ENCODE measurements around the gene PPP2R2B.

The PPP2R2B gene

DNA sequence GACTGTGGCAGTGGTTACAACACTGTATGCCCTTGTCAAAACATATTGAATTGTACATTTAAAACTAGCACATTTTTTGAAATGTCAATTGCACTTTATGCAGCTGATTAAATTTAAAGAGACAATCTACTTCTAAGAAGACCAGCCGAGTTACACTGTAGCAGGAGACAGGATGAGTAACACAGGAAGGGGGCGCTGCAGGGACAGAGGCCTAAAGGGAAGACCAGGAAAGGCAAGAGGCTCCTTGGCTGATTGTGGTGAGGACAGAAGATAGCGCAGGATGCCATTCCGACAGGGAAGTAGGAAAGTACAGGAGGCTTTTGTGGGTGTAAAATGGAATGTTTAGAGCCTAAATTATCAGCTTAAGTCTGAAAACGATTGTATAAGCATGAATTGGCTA is 28.2 kb upstream of the PPP2R2B start:
- TF ChIP-seq, protein P1, sequence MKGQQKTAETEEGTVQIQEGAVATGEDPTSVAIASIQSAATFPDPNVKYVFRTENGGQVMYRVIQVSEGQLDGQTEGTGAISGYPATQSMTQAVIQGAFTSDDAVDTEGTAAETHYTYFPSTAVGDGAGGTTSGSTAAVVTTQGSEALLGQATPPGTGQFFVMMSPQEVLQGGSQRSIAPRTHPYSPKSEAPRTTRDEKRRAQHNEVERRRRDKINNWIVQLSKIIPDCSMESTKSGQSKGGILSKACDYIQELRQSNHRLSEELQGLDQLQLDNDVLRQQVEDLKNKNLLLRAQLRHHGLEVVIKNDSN (IDR thresholded peaks at IDR 0.05) = no peak
- TF ChIP-seq ZBTB7A (IDR thresholded peaks at IDR 0.05; ENCODE audit: low read depth) = no peak
- TF ChIP-seq, protein P2, sequence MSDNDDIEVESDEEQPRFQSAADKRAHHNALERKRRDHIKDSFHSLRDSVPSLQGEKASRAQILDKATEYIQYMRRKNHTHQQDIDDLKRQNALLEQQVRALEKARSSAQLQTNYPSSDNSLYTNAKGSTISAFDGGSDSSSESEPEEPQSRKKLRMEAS (IDR thresholded peaks at IDR 0.05) = no peak
- TF ChIP-seq, protein P3, sequence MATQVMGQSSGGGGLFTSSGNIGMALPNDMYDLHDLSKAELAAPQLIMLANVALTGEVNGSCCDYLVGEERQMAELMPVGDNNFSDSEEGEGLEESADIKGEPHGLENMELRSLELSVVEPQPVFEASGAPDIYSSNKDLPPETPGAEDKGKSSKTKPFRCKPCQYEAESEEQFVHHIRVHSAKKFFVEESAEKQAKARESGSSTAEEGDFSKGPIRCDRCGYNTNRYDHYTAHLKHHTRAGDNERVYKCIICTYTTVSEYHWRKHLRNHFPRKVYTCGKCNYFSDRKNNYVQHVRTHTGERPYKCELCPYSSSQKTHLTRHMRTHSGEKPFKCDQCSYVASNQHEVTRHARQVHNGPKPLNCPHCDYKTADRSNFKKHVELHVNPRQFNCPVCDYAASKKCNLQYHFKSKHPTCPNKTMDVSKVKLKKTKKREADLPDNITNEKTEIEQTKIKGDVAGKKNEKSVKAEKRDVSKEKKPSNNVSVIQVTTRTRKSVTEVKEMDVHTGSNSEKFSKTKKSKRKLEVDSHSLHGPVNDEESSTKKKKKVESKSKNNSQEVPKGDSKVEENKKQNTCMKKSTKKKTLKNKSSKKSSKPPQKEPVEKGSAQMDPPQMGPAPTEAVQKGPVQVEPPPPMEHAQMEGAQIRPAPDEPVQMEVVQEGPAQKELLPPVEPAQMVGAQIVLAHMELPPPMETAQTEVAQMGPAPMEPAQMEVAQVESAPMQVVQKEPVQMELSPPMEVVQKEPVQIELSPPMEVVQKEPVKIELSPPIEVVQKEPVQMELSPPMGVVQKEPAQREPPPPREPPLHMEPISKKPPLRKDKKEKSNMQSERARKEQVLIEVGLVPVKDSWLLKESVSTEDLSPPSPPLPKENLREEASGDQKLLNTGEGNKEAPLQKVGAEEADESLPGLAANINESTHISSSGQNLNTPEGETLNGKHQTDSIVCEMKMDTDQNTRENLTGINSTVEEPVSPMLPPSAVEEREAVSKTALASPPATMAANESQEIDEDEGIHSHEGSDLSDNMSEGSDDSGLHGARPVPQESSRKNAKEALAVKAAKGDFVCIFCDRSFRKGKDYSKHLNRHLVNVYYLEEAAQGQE (IDR thresholded peaks at IDR 0.05; ENCODE audit: low read depth) = no peak
- TF ChIP-seq RAD21 (IDR thresholded peaks at IDR 0.05; ENCODE audit: low read depth) = no peak
- TF ChIP-seq EP300 (IDR thresholded peaks at IDR 0.05; ENCODE audit: borderline replicate concordance) = no peak
- TF ChIP-seq CEBPB (IDR thresholded peaks at IDR 0.05) = no peak
- no peak for TF ChIP-seq YY1 (IDR thresholded peaks at IDR 0.05; ENCODE audit: low read depth)
- no peak for TF ChIP-seq TCF12 (IDR thresholded peaks at IDR 0.05; ENCODE audit: low read depth)
- TF ChIP-seq NFIC (IDR thresholded peaks at IDR 0.05) = no peak
- no peak for TF ChIP-seq EGR1 (IDR thresholded peaks at IDR 0.05)
- TF ChIP-seq TEAD4 (IDR thresholded peaks at IDR 0.05) = no peak
- TF ChIP-seq TAF1 (IDR thresholded peaks at IDR 0.05; ENCODE audit: low read depth) = no peak
- no peak for TF ChIP-seq CREB1 (IDR thresholded peaks at IDR 0.05; ENCODE audit: low read depth)
- TF ChIP-seq FOXM1 (IDR thresholded peaks at IDR 0.05; ENCODE audit: borderline replicate concordance, low read depth) = no peak

DNA sequence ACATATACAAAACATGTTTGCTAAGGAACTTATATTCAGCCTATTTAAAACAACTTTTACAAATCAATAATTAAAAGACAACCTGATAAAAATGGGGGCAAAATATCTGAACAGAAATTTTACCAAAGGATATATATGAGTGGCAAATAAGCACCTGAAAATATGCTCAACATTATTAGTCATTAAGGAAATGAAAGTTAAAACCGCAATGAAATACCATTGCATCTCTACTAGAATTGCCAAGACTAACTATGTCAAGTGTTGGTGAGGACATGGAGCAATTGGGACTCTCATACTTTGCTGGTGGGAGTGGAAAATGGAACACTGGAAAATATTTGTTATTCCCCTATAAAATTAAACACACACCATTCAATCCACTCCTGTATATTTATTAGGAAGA is 26.3 kb upstream of the PPP2R2B start:
- TF ChIP-seq ZBTB7A (IDR thresholded peaks at IDR 0.05; ENCODE audit: low read depth) (no peak), NFIC (IDR thresholded peaks at IDR 0.05) (no peak), FOXM1 (IDR thresholded peaks at IDR 0.05; ENCODE audit: borderline replicate concordance, low read depth) (no peak), CEBPB (IDR thresholded peaks at IDR 0.05) (no peak), EGR1 (IDR thresholded peaks at IDR 0.05) (no peak), EP300 (IDR thresholded peaks at IDR 0.05; ENCODE audit: borderline replicate concordance) (no peak), CREB1 (IDR thresholded peaks at IDR 0.05; ENCODE audit: low read depth) (no peak), TCF12 (IDR thresholded peaks at IDR 0.05; ENCODE audit: low read depth) (no peak), YY1 (IDR thresholded peaks at IDR 0.05; ENCODE audit: low read depth) (no peak), TAF1 (IDR thresholded peaks at IDR 0.05; ENCODE audit: low read depth) (no peak), RAD21 (IDR thresholded peaks at IDR 0.05; ENCODE audit: low read depth) (no peak)
- TF ChIP-seq, protein P1 (IDR thresholded peaks at IDR 0.05) = no peak
- TF ChIP-seq, protein P2 (IDR thresholded peaks at IDR 0.05) = no peak
- TF ChIP-seq, protein P3 (IDR thresholded peaks at IDR 0.05; ENCODE audit: low read depth) = no peak

DNA sequence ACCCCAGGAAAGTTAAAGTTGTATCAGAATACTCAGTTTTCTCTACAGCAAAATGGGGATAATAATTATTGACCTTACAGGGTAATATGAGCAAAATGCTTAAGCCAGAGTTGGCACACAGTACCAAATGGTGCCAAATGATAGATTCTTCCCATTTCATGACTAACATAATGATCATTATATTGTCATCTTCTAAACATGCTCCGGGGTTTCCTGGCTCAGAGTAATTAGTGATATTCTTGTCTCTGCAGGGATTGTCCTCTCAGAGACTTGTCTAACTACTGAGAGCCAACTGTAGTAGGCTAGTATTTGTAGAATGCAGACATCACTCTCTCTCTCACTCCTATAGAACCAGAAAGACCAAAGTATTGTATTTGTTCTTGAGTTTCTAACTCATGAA is 25.2 kb upstream of the PPP2R2B start:
- TF ChIP-seq EP300 (IDR thresholded peaks at IDR 0.05; ENCODE audit: borderline replicate concordance) = no peak
- no peak for TF ChIP-seq YY1 (IDR thresholded peaks at IDR 0.05; ENCODE audit: low read depth)
- TF ChIP-seq RAD21 (IDR thresholded peaks at IDR 0.05; ENCODE audit: low read depth) = no peak
- TF ChIP-seq CEBPB (IDR thresholded peaks at IDR 0.05) = no peak
- no peak for TF ChIP-seq FOXM1 (IDR thresholded peaks at IDR 0.05; ENCODE audit: borderline replicate concordance, low read depth)
- TF ChIP-seq, protein P1 (IDR thresholded peaks at IDR 0.05) = no peak
- TF ChIP-seq, protein P3 (IDR thresholded peaks at IDR 0.05; ENCODE audit: low read depth) = no peak
- TF ChIP-seq NFIC (IDR thresholded peaks at IDR 0.05) = no peak
- TF ChIP-seq ZBTB7A (IDR thresholded peaks at IDR 0.05; ENCODE audit: low read depth) = no peak
- TF ChIP-seq EGR1 (IDR thresholded peaks at IDR 0.05) = no peak
- TF ChIP-seq CREB1 (IDR thresholded peaks at IDR 0.05; ENCODE audit: low read depth) = no peak

DNA sequence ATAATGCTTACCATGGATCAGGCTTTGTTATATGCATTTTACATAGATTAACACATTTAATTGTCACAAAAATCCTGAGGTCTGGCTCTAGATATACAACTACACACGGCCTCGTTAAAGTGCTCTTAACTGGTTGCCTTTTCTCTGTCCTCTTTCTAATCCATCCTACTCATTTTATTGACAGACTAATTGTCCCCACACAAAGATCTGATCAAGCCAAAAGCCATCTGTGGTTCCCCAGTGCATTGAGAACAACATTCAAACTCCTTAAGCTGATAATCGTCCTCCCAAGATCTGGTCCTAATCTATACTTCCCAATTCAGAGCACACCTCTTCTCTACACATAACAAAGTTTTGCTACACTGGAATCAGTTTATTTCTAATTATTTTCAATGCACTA is 23.9 kb upstream of the PPP2R2B start:
- TF ChIP-seq, protein P3 (IDR thresholded peaks at IDR 0.05; ENCODE audit: low read depth) = no peak
- no peak for TF ChIP-seq TCF12 (IDR thresholded peaks at IDR 0.05; ENCODE audit: low read depth)
- TF ChIP-seq CREB1 (IDR thresholded peaks at IDR 0.05; ENCODE audit: low read depth) = no peak
- TF ChIP-seq NFIC (IDR thresholded peaks at IDR 0.05) = no peak
- TF ChIP-seq EP300 (IDR thresholded peaks at IDR 0.05; ENCODE audit: borderline replicate concordance) = no peak
- TF ChIP-seq, protein P1 (IDR thresholded peaks at IDR 0.05) = no peak
- no peak for TF ChIP-seq EGR1 (IDR thresholded peaks at IDR 0.05)
- TF ChIP-seq TEAD4 (IDR thresholded peaks at IDR 0.05) = no peak
- TF ChIP-seq FOXM1 (IDR thresholded peaks at IDR 0.05; ENCODE audit: borderline replicate concordance, low read depth) = no peak
- TF ChIP-seq RAD21 (IDR thresholded peaks at IDR 0.05; ENCODE audit: low read depth) = no peak
- TF ChIP-seq CEBPB (IDR thresholded peaks at IDR 0.05) = no peak
- no peak for TF ChIP-seq YY1 (IDR thresholded peaks at IDR 0.05; ENCODE audit: low read depth)
- TF ChIP-seq, protein P2 (IDR thresholded peaks at IDR 0.05) = no peak
- TF ChIP-seq ZBTB7A (IDR thresholded peaks at IDR 0.05; ENCODE audit: low read depth) = no peak
- no peak for TF ChIP-seq TAF1 (IDR thresholded peaks at IDR 0.05; ENCODE audit: low read depth)
